Measurements from ENCODE around the gene DPT.

- no peak for TF ChIP-seq CTCF (IDR thresholded peaks at IDR 0.05)
- no peak for TF ChIP-seq POLR2A (IDR thresholded peaks at IDR 0.05)
These were observed 28.3 kb downstream of the DPT start for GRCh38 chr1:168700575-168701268.
